G401.6 (cell line): ENCODE results near the gene DUSP16.

Experiments used
- FAIRE-seq: peaks from 2 replicates; lab custom pipeline; 2012; peaks lifted over from hg19 to GRCh38; lab: Jason Lieb, UNC

DUSP16 gene

GRCh38 chr12:12467264-12467663, 95.4 kb downstream of the DUSP16 start:
- FAIRE-seq, result no peak

- FAIRE-seq, result no peak
Observed at GRCh38 chr12:12466157-12466556, 96.5 kb downstream of the DUSP16 start.

DNA sequence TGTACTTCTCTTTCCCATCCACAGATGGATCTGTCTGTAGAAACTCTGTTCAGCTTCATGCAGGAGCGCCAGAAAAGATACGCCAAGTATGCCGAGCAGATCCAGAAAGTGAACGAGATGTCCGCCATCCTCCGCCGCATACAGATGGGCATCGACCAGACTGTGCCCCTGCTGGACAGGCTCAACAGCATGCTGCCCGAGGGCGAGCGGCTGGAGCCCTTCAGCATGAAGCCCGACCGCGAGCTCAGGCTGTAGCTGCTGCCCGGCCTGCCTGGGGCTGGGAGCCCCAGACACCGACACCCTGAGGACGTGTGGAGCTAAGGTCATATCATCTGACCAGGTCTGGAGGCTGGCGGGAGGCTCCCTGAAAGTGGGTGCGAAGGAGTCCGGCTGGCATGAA, 97.1 kb downstream of the DUSP16 start:
- FAIRE-seq, result no peak

DNA sequence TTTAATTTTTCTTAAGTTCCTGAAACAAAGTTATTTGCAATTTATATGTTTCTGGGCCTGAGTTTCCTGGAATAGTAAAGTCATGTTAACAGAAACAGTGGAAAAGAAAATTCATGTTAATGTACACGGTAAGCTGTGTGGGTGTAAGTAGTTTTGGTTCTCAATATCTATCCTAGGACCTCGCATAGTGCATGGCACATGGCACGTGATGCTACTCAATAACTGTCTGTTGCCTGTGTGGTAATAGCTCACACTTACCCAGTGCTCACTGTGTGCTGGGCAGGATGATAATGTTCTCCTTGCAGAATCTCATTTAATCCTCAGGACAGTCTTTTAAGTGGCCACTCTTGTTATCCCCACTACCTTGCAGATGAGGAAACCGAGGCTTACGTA, 100.7 kb downstream of the DUSP16 start:
- no peak for FAIRE-seq

- no peak for FAIRE-seq
Observed at GRCh38 chr12:12460935-12461922, 101.4 kb downstream of the DUSP16 start.

DNA sequence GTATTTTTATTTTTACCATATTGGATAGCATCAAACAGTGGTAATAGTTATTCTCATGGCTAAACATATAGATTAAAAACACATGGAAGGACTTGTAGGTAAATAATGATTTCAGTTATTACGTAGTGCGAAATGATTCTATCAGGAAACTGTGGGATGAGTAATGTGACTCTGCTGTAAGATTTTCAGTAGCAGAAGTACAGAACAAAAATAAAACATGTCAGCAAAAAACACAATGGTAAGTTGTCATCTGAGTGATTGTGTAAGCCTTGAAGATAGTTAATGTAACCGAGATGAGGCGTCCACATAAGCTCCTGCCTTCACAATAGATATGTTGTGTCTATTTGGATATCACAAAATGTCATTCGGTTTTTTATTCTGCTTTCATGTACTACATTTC, 106.0 kb downstream of the DUSP16 start:
- no peak for FAIRE-seq

DNA sequence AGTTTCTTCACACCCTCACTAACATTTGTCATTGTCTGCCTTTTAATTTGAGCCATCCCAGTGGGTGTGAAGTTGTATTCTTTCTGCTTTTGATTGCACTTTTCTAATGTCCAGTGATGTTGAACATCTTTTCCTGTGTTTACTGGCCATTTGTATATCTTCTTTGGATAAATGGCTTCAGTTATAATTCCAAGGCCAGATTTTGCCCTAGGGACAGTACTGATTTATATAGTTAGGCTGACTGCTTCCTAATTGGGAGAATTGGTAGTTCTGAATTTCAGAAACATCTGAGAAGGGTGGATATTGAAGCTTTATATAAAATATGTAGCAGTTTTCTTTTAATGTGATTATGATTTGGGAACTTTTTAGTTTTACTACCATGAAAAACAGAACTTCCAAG, 108.3 kb downstream of the DUSP16 start:
- FAIRE-seq, result no peak

DNA sequence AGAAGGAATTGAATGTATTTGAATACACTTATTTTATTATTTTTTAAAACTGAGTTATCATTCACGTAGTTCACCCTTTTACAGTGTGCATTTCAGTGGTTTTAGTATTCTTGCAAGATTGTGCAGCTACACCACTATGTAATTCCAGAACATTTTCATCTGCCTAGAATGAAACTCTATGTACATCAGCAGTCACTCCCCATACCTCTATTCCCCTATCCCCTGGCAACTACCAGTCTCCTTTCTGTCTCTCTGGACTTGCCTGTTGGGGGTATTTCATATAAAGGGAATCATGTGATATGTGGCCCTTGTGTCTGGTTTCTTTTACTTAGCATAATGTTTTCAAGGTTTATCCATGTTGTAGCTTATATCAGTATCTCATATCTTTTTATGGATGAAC, 109.0 kb downstream of the DUSP16 start:
- FAIRE-seq, result no peak

DNA sequence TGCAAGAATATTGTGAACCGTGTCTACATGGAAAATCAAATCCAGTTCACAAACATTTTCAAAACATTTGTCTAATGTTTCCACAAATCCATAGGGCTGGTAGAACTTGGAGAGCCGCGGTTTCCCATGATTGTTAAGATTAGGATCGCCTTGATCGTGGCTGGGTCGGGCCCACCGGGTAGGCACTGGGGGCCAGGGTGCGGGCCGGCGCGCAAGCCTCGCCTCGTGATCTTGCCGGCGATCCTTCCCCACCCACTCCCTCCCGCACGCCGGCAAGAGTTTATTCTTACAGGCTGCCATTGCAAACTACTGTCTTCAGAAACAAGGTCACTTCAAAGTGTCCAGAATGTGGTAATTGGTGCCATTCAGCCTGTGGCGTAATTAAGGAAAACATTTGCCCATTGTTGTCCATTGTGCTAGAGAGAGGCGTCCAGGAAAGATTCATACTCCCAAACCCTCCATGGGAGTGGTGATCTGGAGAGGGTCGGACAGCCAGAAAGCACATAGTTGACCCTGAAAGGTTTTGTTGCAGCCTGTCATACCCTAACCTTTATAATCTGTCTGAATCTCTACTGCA, 110.2 kb downstream of the DUSP16 start:
- no peak for FAIRE-seq

DNA sequence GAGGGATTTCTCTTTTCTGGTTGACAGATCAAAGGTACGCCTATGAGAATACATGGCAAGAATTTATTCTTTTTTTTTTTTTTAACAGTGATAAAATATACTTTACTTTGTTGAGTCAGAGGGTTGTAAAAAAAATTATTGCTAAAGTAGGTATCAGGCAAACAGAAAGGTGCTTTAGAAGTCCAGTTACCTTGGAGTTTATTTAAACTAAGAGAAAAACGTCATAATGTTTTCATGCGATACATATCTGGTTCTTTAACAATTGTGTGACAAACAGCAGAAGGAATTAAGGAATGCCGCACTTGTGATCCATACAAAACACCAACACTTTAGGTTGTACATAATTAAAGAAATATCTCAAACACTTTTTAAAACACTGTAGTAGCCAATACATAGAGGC, 111.6 kb downstream of the DUSP16 start:
- no peak for FAIRE-seq

GRCh38 chr12:12450043-12450471, 112.6 kb downstream of the DUSP16 start:
- FAIRE-seq, result no peak

GRCh38 chr12:12449533-12450025, 113.1 kb downstream of the DUSP16 start:
- FAIRE-seq, result no peak

GRCh38 chr12:12447837-12448236, 114.8 kb downstream of the DUSP16 start:
- no peak for FAIRE-seq

- no peak for FAIRE-seq
Observed at GRCh38 chr12:12447236-12447635, 115.4 kb downstream of the DUSP16 start.

GRCh38 chr12:12446786-12447185, 115.9 kb downstream of the DUSP16 start:
- FAIRE-seq, result no peak

- FAIRE-seq, result no peak
Observed at GRCh38 chr12:12445882-12446181, 116.8 kb downstream of the DUSP16 start.

- FAIRE-seq, result no peak
Observed at GRCh38 chr12:12445165-12445881, 117.3 kb downstream of the DUSP16 start.

DNA sequence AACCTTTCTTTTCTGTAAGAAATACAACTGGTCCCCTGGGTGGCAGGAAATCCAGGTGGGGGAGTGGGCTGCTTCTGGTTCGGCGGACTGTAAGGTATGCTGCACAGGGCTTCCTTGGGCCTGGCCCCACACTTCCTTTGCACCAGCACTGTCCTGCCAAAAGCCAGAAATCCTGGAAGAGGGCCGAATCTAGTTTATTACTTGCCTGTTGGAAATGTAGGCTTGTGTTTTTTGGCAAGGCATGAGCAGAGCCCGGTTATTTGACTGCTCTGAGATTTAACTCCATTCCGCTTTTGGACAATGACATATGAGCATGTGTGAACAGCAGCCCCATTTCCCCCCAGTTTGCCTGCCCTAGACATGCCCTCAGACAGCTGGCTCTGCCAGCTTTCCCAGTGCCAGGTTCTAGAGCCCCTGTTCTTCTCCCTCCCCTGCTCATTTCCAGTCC, 119.2 kb downstream of the DUSP16 start:
- no peak for FAIRE-seq

DNA sequence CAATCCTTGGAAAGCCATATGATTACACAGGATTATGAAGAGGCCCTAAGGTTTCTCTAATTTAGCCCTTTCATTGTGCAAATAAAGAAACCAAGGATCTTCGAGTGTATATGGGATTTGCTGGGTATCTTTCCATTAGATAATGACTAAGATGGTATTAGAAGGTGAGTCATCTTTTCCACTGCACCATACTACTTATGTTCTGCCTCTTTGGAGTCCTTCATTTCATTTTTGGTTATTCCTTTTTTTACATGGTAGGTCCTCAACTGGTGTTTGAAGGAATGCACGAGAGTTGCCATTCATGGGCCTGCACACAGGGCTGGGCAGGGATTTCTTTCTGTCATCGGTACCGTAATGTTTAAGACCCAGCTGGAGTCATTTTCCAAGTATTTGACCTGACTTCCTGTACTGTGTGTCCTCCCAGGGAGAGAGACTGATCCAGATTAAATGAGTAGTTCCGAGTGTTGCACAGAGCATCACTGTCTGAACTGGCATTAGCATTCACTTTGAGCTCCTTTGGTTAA, 120.1 kb downstream of the DUSP16 start:
- no peak for FAIRE-seq

- no peak for FAIRE-seq
Observed at GRCh38 chr12:12441843-12442461, 120.7 kb downstream of the DUSP16 start.

- FAIRE-seq, result no peak
Observed at GRCh38 chr12:12441429-12441807, 121.2 kb downstream of the DUSP16 start.

DNA sequence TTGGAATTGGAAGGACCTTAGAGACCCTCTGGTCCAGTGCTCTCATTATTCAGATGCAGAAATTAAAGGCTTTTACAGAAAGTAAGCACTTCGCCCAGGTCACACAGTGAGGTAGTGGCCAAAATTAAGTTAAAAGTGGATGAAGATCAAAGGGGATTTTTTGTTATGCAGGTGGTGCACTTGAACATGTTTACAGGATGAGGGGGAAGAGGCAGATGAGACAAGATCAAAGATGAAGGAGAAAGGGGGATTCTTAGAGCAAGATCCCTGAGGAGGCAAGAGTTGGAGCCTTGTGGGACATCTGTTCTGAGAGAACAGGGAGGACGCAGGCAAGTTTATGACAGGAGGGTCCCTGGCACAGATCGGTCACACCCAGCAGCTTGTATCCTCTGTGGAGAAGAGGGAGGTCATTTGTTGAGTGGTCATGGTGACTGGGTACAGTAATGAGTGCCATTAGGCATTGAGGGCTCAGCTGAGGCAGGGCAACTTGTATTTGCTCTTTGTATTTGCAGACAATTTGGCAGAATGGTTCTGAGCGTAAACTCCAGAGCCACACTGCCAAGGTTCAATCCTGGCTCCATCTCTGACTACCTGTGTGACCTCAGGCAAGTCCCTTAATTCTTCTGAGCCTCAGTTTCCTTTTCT, 121.8 kb downstream of the DUSP16 start:
- no peak for FAIRE-seq
